Activated CD4-positive, alpha-beta T cell treated with anti-CD3 and anti-CD28 coated beads, Interleukin-2, amount 50 U/mL, for 24 hours (primary cell): ENCODE measurements around the gene NLGN4X.

Source experiments
- DNase-seq, 2 donors: peaks; one replicate each; pipeline ENCODE4 v3.0.0-alpha.2; 2020; ENCODE audit warnings: low read depth in 1 of 2, low spot score in 1 of 2

Gene NLGN4X

DNA sequence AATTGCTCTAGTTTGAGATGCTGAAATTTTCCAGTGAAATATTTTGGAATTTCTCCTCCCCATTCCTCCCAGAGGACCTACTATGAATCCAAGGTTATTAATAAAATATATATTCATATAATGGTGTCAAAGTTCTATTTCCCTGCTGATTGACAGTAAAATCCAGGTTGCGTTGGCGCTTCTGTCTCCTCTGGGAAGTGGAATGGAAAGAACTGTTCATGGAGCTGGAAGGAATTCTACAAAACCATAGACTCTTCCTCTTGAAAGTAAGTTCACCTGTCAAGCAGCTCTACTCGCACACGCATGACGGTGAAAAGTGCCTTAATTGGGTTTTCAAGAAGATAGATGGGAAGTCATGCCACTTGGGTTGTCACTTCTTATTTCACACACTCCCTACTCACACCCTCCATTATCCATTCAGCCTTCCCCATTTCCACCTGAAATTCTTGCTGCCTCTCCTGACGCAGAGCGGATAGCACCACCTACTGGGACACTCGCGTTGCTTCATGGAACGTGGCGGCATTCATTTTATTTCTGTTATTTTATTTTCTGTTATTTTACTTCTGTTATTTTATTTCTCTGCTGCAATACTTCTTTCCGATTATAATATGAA is 351.6 kb downstream of the NLGN4X start:
- no peak for DNase-seq

DNA sequence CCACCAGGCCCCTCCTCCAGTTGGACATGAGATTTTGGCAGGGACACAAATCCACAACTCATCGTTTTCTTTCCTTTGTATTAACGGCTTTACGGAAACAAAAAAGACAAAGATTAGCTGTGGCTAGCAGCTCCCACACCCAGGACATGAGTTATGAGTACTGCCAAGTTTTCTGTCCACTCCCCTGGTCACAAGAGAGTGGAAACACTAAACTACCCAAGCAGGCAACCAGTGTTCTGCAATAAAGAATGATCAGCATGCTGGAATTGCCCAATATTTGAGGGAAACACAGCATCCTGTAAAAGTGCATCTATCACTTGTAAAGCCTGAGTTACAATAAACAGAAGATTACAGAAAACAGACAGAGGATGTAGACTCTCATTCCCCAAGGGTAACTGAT is 358.4 kb downstream of the NLGN4X start:
- no peak for DNase-seq

DNA sequence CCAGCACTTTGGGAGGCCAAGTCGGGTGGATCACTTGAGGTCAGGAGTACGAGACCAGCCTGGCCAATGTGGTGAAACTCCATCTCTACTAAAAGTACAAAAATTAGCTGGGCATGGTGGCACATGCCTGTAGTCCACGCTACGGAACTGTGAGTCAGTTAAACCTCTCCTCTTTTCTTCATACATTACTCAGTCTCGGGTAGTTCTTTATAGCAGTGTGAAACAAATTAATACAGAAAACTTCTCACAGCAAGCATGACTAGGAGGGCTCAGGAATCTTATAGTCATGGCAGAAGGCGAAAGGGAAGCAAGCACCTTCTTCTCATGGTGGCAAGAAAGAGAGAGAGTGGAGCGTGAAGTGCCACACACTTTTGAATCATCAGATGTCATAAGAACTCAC is 358.9 kb downstream of the NLGN4X start:
- DNase-seq, result no peak

DNA sequence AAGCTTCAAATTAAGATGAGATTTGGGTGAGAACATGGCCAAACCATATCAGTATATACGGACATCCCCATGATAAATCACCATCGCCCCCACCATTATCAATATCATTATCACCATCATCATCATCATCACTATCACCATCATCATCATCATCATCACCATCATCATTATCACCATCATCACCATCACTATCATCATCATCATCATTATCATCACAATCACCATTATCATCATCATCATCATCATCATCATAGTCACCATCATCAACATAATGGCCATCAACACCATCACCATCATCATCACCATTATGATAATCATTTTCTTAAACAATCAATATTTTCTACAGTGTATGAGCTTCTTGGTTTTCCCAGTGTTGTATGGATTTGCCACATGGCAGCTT is 360.9 kb downstream of the NLGN4X start:
- no peak for DNase-seq

DNA sequence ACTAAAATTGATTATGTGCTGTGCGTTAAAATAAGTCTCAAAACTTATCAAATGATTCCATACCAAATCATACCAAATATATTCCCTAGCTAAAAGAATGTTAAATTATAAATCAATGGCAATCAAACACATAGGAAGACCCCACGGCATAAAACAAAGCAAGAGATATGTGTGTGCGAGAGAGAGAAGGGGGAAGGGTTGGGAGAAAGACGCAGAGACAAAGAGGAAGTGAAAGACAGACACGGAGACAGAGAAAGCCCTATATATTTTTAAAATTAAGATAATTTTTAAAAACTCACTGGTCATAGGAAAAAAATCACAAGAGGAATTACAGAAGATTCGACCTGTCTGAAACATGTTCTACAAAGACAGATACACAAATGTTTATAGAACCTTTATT is 371.4 kb downstream of the NLGN4X start:
- DNase-seq, result no peak

DNA sequence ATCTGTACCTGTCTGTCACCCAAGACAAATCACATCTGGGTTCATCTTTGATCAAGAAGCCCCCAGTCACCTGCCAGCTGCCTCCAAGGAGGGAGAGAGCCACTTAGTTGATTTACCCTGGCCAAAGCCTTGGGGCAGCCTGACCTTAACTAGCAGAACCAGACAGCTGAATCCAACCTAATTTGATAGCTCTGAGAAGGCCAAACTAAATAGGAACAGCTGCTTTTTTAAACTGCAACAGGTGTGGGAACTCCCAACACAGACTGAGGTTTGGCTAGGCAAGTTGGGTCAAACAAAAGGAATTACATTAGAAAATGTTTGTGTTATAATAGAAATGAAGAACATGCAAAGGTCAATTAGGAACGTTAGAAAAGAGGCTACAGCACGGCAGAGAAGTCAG is 375.7 kb downstream of the NLGN4X start:
- DNase-seq, result no peak

DNA sequence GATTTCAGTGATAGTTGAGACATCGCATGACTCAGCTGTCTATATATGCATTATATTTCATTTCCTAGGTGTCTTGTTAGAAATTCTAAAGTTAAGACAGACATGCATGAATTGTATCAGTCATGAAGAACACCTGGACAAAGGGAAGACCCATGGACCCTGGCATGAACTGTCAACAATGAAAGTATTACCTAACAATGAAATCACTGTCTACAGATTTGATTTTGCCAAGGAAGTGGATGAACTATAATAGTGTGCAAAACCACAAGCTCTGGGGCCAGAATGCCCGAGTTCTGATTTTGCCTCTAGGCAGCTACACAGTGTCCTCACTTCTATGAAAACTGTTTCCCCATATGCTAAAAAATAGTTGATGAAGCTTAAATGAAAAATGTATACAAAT is 386.1 kb downstream of the NLGN4X start:
- DNase-seq, result no peak
